Tongue (tissue), 2 donors: ENCODE measurements around the gene FAM181A. TPM values are rescaled to one million over a fixed set of nuclear protein-coding genes. Genes with fewer than 3 reads are reported as not detected.

Experiments used
- DNase-seq: peaks from one replicate; pipeline ENCODE4 v3.0.0-alpha.2; 2015
- total RNA-seq: library from RNA; depleted of rRNA; stranded (reverse); fragments of >200 nt; gene quantifications from one replicate; pipeline ENCODE4 v1.2.3, GENCODE V29; 2014

Gene FAM181A
- total RNA-seq, 1 donor from 2014 or later = 0.31 TPM

DNA sequence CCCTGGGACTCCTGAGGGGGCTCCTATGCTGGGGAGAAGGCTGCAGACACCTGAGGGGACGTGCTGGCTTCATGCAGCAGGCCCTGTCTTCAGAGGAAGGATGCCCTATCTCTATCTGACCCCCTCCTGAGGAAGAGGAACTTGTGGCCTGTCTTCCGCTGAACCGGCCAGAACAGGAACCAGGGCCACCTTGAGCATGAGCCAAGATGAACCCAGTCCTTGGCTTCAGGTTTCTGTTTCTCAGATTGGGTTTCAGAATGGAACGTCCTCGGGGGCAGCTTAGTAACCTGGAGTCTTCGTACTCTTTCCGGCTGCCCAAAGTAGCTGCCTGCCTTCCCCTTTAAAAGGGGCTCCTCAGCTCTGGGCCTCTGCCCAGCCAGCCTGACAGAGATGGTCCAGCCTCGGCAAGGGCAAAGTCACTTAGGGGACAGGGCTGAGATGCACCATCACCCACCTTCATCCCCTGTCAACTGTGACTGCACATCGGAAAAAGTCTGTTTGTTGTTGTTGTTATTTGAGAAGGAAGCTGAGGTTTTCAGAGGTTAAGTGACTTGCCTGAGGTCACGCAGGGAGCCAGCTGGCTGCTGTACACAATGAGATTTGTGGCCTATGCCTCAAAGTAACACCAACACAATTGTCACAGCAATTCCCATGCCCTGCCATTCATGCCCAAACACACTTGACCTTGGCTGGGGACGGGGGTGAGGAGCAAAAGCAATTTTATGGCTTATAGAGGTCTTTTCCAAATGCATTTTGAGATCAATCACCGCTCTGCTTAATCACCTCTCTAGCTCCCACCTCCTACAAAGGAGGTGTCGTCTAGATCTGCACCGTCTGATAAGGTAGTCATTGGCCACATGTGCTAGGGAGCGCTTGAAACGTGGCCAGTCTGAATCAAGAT is 35.8 kb downstream of the FAM181A start:
- no peak for DNase-seq

- no peak for DNase-seq
Observed at GRCh38 chr14:93963692-93964091, 36.5 kb downstream of the FAM181A start.

- DNase-seq = no peak
Observed at GRCh38 chr14:93964281-93964680, 37.1 kb downstream of the FAM181A start.

GRCh38 chr14:93964820-93965286 is 37.7 kb downstream of the FAM181A start:
- no peak for DNase-seq

GRCh38 chr14:93965287-93965821 is 38.2 kb downstream of the FAM181A start:
- DNase-seq = no peak

- DNase-seq = no peak
Observed at GRCh38 chr14:93965946-93966474, 38.9 kb downstream of the FAM181A start.

GRCh38 chr14:93967637-93968250 is 40.6 kb downstream of the FAM181A start:
- no peak for DNase-seq

DNA sequence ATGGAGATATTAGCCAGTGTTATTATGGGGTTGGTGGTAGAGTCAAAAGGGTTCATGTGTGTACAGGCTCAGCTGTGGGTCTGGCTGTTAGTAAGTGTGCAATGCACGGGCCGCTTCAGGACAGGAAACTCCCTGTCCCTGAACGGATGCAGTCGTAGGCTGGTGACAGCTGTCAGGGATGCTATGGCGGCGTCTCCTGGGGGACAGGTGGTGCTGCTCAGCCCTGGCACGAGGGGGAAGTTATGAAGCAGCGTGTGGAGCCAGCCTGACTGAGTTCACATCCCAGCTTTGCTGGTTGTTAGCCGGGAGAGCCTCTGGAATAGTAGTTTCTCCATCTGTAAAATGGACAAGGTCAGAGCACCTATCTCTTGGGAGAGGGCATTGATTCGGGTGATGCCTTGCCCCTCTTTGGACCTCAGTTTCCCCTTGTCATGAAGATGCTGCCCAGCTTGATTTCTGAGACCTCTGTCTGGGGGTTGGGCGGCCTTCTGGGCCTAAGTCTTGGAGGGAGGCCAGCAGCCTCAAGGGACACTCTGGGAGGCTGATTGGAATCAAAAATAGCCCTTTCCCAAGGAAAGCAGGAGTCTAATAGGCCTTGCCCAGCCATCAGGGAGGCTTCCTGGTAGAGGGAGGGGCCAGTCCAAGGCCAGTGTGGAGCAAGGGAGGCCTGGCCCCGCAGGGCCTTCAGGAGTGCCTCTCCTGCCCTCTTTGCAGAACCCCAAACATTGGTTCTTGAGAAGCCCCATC is 42.1 kb downstream of the FAM181A start:
- DNase-seq = peak; percentile 82

GRCh38 chr14:93970585-93970964 is 43.4 kb downstream of the FAM181A start:
- DNase-seq = peak; percentile 66

GRCh38 chr14:93970965-93971634 is 44.0 kb downstream of the FAM181A start:
- DNase-seq = peak; percentile 71

- no peak for DNase-seq
Observed at GRCh38 chr14:93971635-93972027, 44.5 kb downstream of the FAM181A start.

- no peak for DNase-seq
Observed at GRCh38 chr14:93972618-93973205, 45.6 kb downstream of the FAM181A start.

DNA sequence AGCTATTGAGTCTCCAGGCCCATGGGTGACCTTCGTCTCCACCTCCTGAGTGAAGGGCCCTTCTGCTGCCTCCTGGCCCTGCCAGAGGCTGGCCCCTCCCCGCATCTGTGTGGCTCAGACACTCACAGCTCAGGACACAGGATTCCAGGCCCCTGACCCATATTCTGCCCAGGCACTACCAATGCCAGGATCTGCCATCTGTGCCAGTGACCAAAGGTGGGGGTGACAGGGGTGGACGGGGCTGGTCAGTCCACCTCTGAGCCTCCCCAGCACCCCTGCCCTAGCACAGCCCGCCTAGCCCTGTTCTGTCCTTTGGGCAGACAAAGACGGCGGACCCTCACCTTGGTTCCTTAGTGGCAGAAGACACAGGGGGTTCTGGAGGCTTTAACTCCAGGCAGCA is 46.5 kb downstream of the FAM181A start:
- DNase-seq = no peak

DNA sequence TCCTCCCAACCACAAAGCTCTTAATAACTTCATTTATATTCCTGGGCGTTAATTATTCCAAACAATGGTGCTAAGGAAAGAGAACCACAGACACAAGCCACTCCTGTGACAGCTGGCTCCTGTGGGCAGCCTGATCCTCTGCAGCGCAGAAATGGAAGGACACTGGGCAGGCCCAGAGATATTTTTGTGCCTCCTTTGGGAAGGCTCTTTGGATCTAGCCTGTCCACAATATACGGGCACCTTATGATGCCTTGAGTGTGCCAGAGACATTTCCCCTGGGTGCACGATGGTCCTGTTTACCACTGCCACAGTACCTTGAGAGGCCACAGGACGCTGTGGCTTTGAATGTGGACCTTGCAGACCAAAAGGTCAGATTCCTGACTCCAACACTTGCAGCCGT is 47.2 kb downstream of the FAM181A start:
- DNase-seq = no peak

DNA sequence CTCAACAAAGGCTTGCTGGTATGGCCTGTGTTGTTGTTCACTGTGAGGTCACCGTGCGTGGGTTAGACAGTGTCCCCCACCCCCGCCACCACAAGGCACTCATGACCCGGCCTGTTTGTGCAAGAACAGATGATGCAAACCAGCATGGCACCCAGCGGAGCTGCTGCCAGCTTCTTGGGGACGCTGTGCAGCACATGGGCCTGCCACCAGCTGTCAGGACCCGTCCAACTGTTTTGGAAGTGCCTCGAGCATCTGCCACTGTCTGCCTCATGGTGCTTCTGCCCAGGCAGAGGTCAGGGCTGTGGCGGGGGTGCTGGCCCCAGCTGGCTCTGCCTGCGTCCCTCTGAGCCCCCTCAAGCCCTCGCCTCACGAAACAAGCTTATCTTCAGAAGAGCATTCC is 47.7 kb downstream of the FAM181A start:
- DNase-seq = peak; percentile 89

DNA sequence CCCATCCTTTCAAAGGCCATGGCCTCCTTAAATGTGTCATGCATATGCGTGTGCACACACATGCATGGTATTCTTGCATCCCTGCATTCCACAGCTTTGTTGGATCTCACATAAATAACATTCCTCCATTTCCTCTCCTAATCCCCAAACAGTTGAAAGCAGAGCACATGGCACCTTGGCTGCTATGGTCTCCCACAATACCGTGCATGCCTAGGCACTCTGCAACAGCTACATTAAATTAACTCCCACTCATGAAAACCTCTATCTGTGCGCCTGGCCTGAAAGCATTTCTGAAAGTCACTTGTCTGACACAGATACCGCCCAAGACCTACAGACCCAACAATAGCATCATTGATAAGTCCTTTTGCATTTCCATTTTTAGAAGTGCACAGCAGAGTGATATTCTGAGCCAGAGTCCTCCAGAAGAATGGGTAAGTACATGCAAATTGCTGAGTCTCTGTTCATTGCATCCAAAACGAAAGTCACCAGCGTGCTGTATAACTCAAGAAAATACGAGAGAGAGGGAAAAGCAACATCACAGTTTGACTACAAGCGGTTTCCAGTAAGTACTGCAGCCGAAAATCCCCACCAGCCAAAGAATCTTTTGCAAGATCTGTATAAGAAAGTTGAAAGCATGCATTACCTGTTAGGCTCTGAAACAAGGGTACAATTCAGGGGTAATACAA is 48.8 kb downstream of the FAM181A start:
- no peak for DNase-seq

GRCh38 chr14:93976477-93977057 is 49.4 kb downstream of the FAM181A start, which contains the start of gene ASB2:
TSS of gene ASB2 (minus strand) at chr14:93976570. CDS start at chr14:93964539, 12,031 bp downstream.
- no peak for DNase-seq

DNA sequence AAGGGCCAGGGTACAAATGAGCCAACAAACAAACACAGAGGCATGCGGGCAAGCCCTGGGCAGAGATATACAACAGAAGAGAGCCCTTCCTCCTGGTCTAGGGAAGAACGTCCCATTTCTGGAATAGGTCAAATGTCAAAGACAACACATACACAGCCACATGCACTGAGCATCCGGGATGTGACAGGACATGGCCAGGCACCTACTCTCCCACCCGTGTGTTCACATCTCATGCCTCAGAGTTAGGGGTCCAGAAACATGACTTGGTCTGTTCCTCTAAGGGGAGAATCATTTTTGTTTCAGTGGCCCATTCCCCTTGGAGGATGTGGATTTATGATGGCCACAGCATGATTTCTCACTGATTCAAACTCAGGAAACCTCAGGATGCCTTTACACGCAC is 50.0 kb downstream of the FAM181A start:
- no peak for DNase-seq

GRCh38 chr14:93977790-93978581 is 50.8 kb downstream of the FAM181A start:
- no peak for DNase-seq
